NB4 (cell line): ENCODE results near the gene NFATC1.

Experiments
- POLR2A ChIP-seq: IDR thresholded peaks from 2 replicates; pipeline ENCODE4 v1.6.1; 2011; ENCODE audit warnings: mild to moderate bottlenecking; ENCODE audit not compliant: insufficient read length; ENCODE audit errors: extremely low read depth
- TF ChIP-seq, protein P1 (sequence below): IDR thresholded peaks from one replicate; pipeline ENCODE4 v1.5.1; 2012; ENCODE audit warnings: low read depth, low read length

GRCh38 chr18:79432376-79433120, 36.8 kb downstream of the NFATC1 start:
- TF ChIP-seq, protein P1, sequence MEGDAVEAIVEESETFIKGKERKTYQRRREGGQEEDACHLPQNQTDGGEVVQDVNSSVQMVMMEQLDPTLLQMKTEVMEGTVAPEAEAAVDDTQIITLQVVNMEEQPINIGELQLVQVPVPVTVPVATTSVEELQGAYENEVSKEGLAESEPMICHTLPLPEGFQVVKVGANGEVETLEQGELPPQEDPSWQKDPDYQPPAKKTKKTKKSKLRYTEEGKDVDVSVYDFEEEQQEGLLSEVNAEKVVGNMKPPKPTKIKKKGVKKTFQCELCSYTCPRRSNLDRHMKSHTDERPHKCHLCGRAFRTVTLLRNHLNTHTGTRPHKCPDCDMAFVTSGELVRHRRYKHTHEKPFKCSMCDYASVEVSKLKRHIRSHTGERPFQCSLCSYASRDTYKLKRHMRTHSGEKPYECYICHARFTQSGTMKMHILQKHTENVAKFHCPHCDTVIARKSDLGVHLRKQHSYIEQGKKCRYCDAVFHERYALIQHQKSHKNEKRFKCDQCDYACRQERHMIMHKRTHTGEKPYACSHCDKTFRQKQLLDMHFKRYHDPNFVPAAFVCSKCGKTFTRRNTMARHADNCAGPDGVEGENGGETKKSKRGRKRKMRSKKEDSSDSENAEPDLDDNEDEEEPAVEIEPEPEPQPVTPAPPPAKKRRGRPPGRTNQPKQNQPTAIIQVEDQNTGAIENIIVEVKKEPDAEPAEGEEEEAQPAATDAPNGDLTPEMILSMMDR = no peak
- no peak for TF ChIP-seq POLR2A
